GM19351 (cell line): Measurements from ENCODE around the gene SERTAD1.
A peak's percentile ranks its signal among the peaks of the same experiment; 100 is the strongest.
"Not testable (repeated sequence)": the region's sequence is repeated elsewhere in the genome, so short reads cannot be mapped to it uniquely, and the experiment has no call there.

Source experiments
- ATAC-seq: cut with Tn5 transposase; IDR thresholded peaks from one replicate; pipeline ENCODE4 v1.9.1; 2021; ENCODE audit warnings: mild to moderate bottlenecking, moderate library complexity; ENCODE audit not compliant: unreplicated experiment

The SERTAD1 gene

GRCh38 chr19:40452016-40452415 lies 26.2 kb upstream of the SERTAD1 start:
- no peak for ATAC-seq

- ATAC-seq, result no peak
These were observed 24.9 kb upstream of the SERTAD1 start for GRCh38 chr19:40450664-40451063.

GRCh38 chr19:40449506-40449905 lies 23.7 kb upstream of the SERTAD1 start:
- no peak for ATAC-seq

- ATAC-seq, result no peak
These were observed 20.5 kb upstream of the SERTAD1 start for GRCh38 chr19:40446263-40446784.

- no peak for ATAC-seq
These were observed 20.0 kb upstream of the SERTAD1 start for GRCh38 chr19:40445780-40446262.

- no peak for ATAC-seq
These were observed 19.1 kb upstream of the SERTAD1 start for GRCh38 chr19:40444825-40445312.

- peak; percentile 62 for ATAC-seq
These were observed 18.4 kb upstream of the SERTAD1 start, which contains the start of gene SERTAD3 for GRCh38 chr19:40444000-40444824. SERTAD3 (minus strand) TSS chr19:40444335; CDS start chr19:40442080, 2,255 bp downstream.

GRCh38 chr19:40443131-40443999 lies 17.6 kb upstream of the SERTAD1 start:
- ATAC-seq, result peak; percentile 69

- ATAC-seq, result no peak
These were observed 16.7 kb upstream of the SERTAD1 start for GRCh38 chr19:40442328-40443130.

GRCh38 chr19:40441719-40442253 lies 16.0 kb upstream of the SERTAD1 start:
- ATAC-seq, result no peak

GRCh38 chr19:40438284-40438683 lies 12.5 kb upstream of the SERTAD1 start:
- ATAC-seq, result no peak

GRCh38 chr19:40433391-40434216 lies 7.8 kb upstream of the SERTAD1 start:
- no peak for ATAC-seq

- not testable (repeated sequence) for ATAC-seq
These were observed 7.0 kb upstream of the SERTAD1 start for GRCh38 chr19:40432760-40433159.

GRCh38 chr19:40431698-40432097 lies 5.9 kb upstream of the SERTAD1 start:
- no peak for ATAC-seq

GRCh38 chr19:40430242-40430641 lies 4.5 kb upstream of the SERTAD1 start:
- not testable (repeated sequence) for ATAC-seq

GRCh38 chr19:40428197-40428596 lies 2.4 kb upstream of the SERTAD1 start:
- not testable (repeated sequence) for ATAC-seq

- peak; percentile 6 for ATAC-seq
These were observed 949 bp downstream of the SERTAD1 start for GRCh38 chr19:40424637-40425449.

GRCh38 chr19:40423938-40424337 lies 1.9 kb downstream of the SERTAD1 start:
- ATAC-seq, result no peak
